Activated CD8-positive, alpha-beta T cell treated with anti-CD3 and anti-CD28 coated beads for 36 hours (primary cell): Measurements from ENCODE around the gene CYP4F12. TPM values are rescaled to one million over a fixed set of nuclear protein-coding genes. Genes with fewer than 3 reads are reported as not detected.

ENCODE experiments used
- ATAC-seq: fragments of 200-7000 bp; cut with Tn5 transposase; one replicate; pipeline ENCODE4 v1.10.0; 2021; ENCODE audit warnings: mild to moderate bottlenecking, moderate library complexity
- CTCF ChIA-PET: fragments of 350-600 bp; sonication (Branson Sonifier 250); formaldehyde crosslinking; loops from one replicate; lab custom pipeline; 2021; ENCODE audit warnings: antibody characterized with exemption; lab: Charles Lee
- POLR2A ChIA-PET: fragments of 350-600 bp; sonication (Branson Sonifier 250); formaldehyde crosslinking; loops from one replicate; lab custom pipeline; 2021; ENCODE audit warnings: antibody characterized with exemption; lab: Charles Lee
- DNase-seq: peaks from one replicate; pipeline ENCODE4 v3.0.0-alpha.2; 2020
- H3K27ac Mint-ChIP-seq: one replicate; pipeline ENCODE4 v1.8.0; 2021; ENCODE audit warnings: mild to moderate bottlenecking, mixed read lengths
- H3K27me3 Mint-ChIP-seq: one replicate; pipeline ENCODE4 v1.8.0; 2021; ENCODE audit warnings: mixed read lengths
- H3K36me3 Mint-ChIP-seq: one replicate; pipeline ENCODE4 v1.8.0; 2021; ENCODE audit warnings: low read depth, mixed read lengths
- H3K4me1 Mint-ChIP-seq: one replicate; pipeline ENCODE4 v1.8.0; 2021; ENCODE audit warnings: low read depth, mixed read lengths
- H3K4me3 Mint-ChIP-seq: one replicate; pipeline ENCODE4 v1.8.0; 2021; ENCODE audit warnings: mild to moderate bottlenecking, moderate library complexity, mixed read lengths
- H3K9me3 Mint-ChIP-seq: one replicate; pipeline ENCODE4 v1.8.0; 2021; ENCODE audit warnings: mixed read lengths
- CTCF ChIP-seq: fragments of 200-600 bp; IDR thresholded peaks from one replicate; pipeline ENCODE4 v1.8.0; 2022; ENCODE audit warnings: antibody characterized with exemption, mild to moderate bottlenecking
- intact Hi-C: fragments of 100-400 bp; cut with micrococcal nuclease; formaldehyde crosslinking; loops from one replicate; pipeline ENCODE4 v1.10.0; 2022
- total RNA-seq, 2 experiments: library from RNA; stranded (reverse); gene quantifications; one replicate each; pipeline ENCODE4 v1.2.3, GENCODE V29; 2021

The CYP4F12 gene
- total RNA-seq, 2 experiments from 2014 or later, result not detected

- H3K27ac Mint-ChIP-seq, result no peak overlapping the region
- ATAC-seq, result no peak
- peaks cover 13% of the 10 kb centered on the region for H3K27me3 Mint-ChIP-seq
- ChIA-PET CTCF (no interaction called here), POLR2A (no interaction called here)
- TF ChIP-seq CTCF, result no peak
- H3K4me1 Mint-ChIP-seq, result peaks cover 2% of the 10 kb centered on the region
- intact Hi-C loops, result loop anchor here (10.0 kb wide), 1 partner anchor 229 kb away; no protein-coding TSS in a partner anchor
- H3K9me3 Mint-ChIP-seq, result no peaks in the 10 kb centered on the region
- no peak overlapping the region for H3K4me3 Mint-ChIP-seq
- no peak for DNase-seq
- H3K36me3 Mint-ChIP-seq, result no peaks in the 10 kb centered on the region
These were observed 36.9 kb upstream of the CYP4F12 start for GRCh38 chr19:15636026-15636425.

GRCh38 chr19:15639596-15639995 lies 33.3 kb upstream of the CYP4F12 start:
- peaks cover 6% of the 10 kb centered on the region for H3K27me3 Mint-ChIP-seq
- no peaks in the 10 kb centered on the region for H3K4me1 Mint-ChIP-seq
- TF ChIP-seq CTCF, result no peak
- no peak overlapping the region for H3K27ac Mint-ChIP-seq
- DNase-seq (no peak), ATAC-seq (no peak)
- H3K36me3 Mint-ChIP-seq, result no peaks in the 10 kb centered on the region
- ChIA-PET POLR2A (no interaction called here), CTCF (interaction anchor here (2.3 kb wide), 1 partner anchor 10 kb away, joined by 4 read pairs; no protein-coding TSS in a partner anchor)
- no peak overlapping the region for H3K4me3 Mint-ChIP-seq
- no peaks in the 10 kb centered on the region for H3K9me3 Mint-ChIP-seq
- intact Hi-C loops, result loop anchor here (10.0 kb wide), 1 partner anchor 225 kb away; no protein-coding TSS in a partner anchor

GRCh38 chr19:15640294-15640903 lies 32.5 kb upstream of the CYP4F12 start, which contains the start of gene CYP4F3:
Gene CYP4F3 (plus strand): TSS chr19:15640897. CDS start chr19:15641416, 519 bp downstream.
- H3K27ac Mint-ChIP-seq, result no peak within 1 kb of the TSS
- TF ChIP-seq CTCF, result no peak
- ChIA-PET POLR2A (no interaction called here), CTCF (interaction anchor here (2.3 kb wide), 1 partner anchor 11 kb away, joined by 4 read pairs; no protein-coding TSS in a partner anchor)
- no peaks in the 10 kb centered on the region for H3K36me3 Mint-ChIP-seq
- H3K9me3 Mint-ChIP-seq, result no peaks in the 10 kb centered on the region
- DNase-seq (no peak), ATAC-seq (no peak)
- H3K4me3 Mint-ChIP-seq, result no peak within 1 kb of the TSS
- H3K27me3 Mint-ChIP-seq, result peaks cover 2% of the 10 kb centered on the region
- intact Hi-C loops, result no loop called here
- no peaks in the 10 kb centered on the region for H3K4me1 Mint-ChIP-seq

- peaks cover 2% of the 10 kb centered on the region for H3K27me3 Mint-ChIP-seq
- no peak for TF ChIP-seq CTCF
- no peak overlapping the region for H3K4me3 Mint-ChIP-seq
- ChIA-PET POLR2A (no interaction called here), CTCF (no interaction called here)
- DNase-seq, result no peak
- no peaks in the 10 kb centered on the region for H3K36me3 Mint-ChIP-seq
- H3K4me1 Mint-ChIP-seq, result no peaks in the 10 kb centered on the region
- H3K9me3 Mint-ChIP-seq, result no peaks in the 10 kb centered on the region
- no peak overlapping the region for H3K27ac Mint-ChIP-seq
- ATAC-seq, result no peak
- intact Hi-C loops, result no loop called here
These were observed 31.8 kb upstream of the CYP4F12 start for GRCh38 chr19:15640904-15641597.

GRCh38 chr19:15641901-15642491 lies 30.9 kb upstream of the CYP4F12 start:
- CTCF ChIA-PET, result no interaction called here
- TF ChIP-seq CTCF, result no peak
- Mint-ChIP-seq H3K27ac (no peak overlapping the region), H3K4me1 (no peaks in the 10 kb centered on the region), H3K9me3 (no peaks in the 10 kb centered on the region), H3K27me3 (no peaks in the 10 kb centered on the region), H3K4me3 (no peak overlapping the region), H3K36me3 (no peaks in the 10 kb centered on the region)
- POLR2A ChIA-PET, result no interaction called here
- DNase-seq, result peak; percentile 10
- no peak for ATAC-seq
- intact Hi-C loops, result no loop called here
